Measurements from ENCODE around the gene CAGE1. TPM values are rescaled to one million over a fixed set of nuclear protein-coding genes. Genes with fewer than 3 reads are reported as not detected.

CAGE1 gene
- total RNA-seq, 1 experiment from 2014 or later, result 0.29 TPM

GRCh38 chr6:7404546-7404945, 15.0 kb upstream of the CAGE1 start:
- TF ChIP-seq CTCF (conservative IDR thresholded peaks at IDR 0.05; ENCODE audit: low read depth, low read length) (no peak), EZH2phosphoT487 (IDR thresholded peaks at IDR 0.05; ENCODE audit: borderline replicate concordance, low read length) (no peak)
- Histone ChIP-seq H3K9me2 (replicated peaks; ENCODE audit: low read length) (no peaks in the 10 kb centered on the region), H3K36me3 (ENCODE audit: low read depth, low read length) (peaks cover 52% of the 10 kb centered on the region), H3K9ac (ENCODE audit: low read length) (no peak overlapping the region), H3K79me2 (ENCODE audit: low read length) (no peaks in the 10 kb centered on the region), H3F3A (ENCODE audit: low read length, unreplicated experiment) (no peaks in the 10 kb centered on the region), H3K4me2 (ENCODE audit: low read length) (no peak overlapping the region), H3K4me3 (ENCODE audit: low read length) (no peak overlapping the region), H3K27ac (ENCODE audit: low read length) (no peak overlapping the region), H3K9me3 (ENCODE audit: low read length) (no peaks in the 10 kb centered on the region), H4K20me1 (ENCODE audit: low read length) (no peaks in the 10 kb centered on the region), H3K27me3 (ENCODE audit: low read length) (no peaks in the 10 kb centered on the region), H3K4me1 (ENCODE audit: insufficient read depth, low read length) (peaks cover 16% of the 10 kb centered on the region), H2AFZ (ENCODE audit: low read length) (no peak overlapping the region)
- ChIA-PET CTCF (interaction anchor here (0.7 kb wide), 1 partner anchor 129 kb away, joined by 3 read pairs; no protein-coding TSS in a partner anchor), POLR2A (ENCODE audit: unreplicated experiment) (no interaction called here)
- no peak for ATAC-seq
- intact Hi-C loops (cut with micrococcal nuclease), result loop anchor here (10.0 kb wide), 1 partner anchor 730 kb away; no protein-coding TSS in a partner anchor
- no TSS peak for BruUV-seq (replicated peaks)
- DNase-seq, result no peak

DNA sequence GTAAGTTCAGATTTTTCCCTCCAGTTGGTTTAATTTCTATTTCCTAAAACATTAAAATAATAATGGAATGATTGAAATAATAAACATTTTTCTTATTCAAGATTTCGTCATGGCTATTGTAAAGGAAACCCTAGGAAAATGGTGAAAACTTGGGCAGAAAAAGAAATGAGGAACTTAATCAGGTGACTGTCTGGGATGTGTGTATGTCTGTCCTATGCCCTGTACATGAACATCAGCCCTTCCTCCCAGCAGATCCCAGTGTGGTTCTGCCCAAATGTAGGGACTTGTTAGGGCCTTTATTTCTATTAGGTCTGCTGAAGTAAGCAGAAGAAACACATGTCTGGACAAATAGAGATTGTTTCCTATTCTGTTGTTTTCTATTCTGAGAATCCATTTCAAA, 13.2 kb upstream of the CAGE1 start:
- ATAC-seq (no peak), DNase-seq (no peak)
- no peaks in the 10 kb centered on the region for H3F3A ChIP-seq (ENCODE audit: low read length, unreplicated experiment)
- no peaks in the 10 kb centered on the region for H4K20me1 ChIP-seq (ENCODE audit: low read length)
- no peaks in the 10 kb centered on the region for H3K27me3 ChIP-seq (ENCODE audit: low read length)
- H2AFZ ChIP-seq (ENCODE audit: low read length), result no peak overlapping the region
- H3K4me1 ChIP-seq (ENCODE audit: insufficient read depth, low read length), result peaks cover 16% of the 10 kb centered on the region
- no TSS peak for BruUV-seq (replicated peaks)
- H3K27ac ChIP-seq (ENCODE audit: low read length), result no peak overlapping the region
- TF ChIP-seq EZH2 (IDR thresholded peaks at IDR 0.05; ENCODE audit: low read length, unreplicated experiment) (no peak), EZH2phosphoT487 (IDR thresholded peaks at IDR 0.05; ENCODE audit: borderline replicate concordance, low read length) (no peak), CTCF (conservative IDR thresholded peaks at IDR 0.05; ENCODE audit: low read depth, low read length) (no peak)
- no peak overlapping the region for H3K4me2 ChIP-seq (ENCODE audit: low read length)
- no peaks in the 10 kb centered on the region for H3K9me3 ChIP-seq (ENCODE audit: low read length)
- no peak overlapping the region for H3K9ac ChIP-seq (ENCODE audit: low read length)
- CTCF ChIA-PET, result no interaction called here
- H3K9me2 ChIP-seq (replicated peaks; ENCODE audit: low read length), result no peaks in the 10 kb centered on the region
- POLR2A ChIA-PET (ENCODE audit: unreplicated experiment), result no interaction called here
- no peaks in the 10 kb centered on the region for H3K79me2 ChIP-seq (ENCODE audit: low read length)
- intact Hi-C loops (cut with micrococcal nuclease), result loop anchor here (10.0 kb wide), 1 partner anchor 728 kb away; no protein-coding TSS in a partner anchor
- peaks cover 52% of the 10 kb centered on the region for H3K36me3 ChIP-seq (ENCODE audit: low read depth, low read length)
- H3K4me3 ChIP-seq (ENCODE audit: low read length), result no peak overlapping the region

DNA sequence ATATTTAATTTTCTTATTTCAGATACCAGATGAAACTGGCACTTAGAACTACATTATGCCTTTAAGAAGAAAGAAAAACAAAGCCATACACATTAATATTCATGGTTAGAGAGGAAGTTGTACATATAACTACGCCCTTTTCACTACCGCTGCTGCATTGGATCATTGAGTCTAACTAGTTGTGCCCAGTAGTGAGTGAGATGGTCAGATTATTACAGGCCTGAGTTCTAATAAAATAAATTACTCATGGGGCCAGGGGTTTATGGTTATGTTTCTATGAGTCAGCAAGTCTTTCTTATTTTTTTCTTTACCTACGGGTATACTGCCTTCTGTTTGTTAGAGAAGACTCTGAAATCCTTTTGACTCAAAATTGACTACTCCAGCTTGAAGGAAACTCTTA, 11.5 kb upstream of the CAGE1 start:
- TF ChIP-seq CTCF (conservative IDR thresholded peaks at IDR 0.05; ENCODE audit: low read depth, low read length) (no peak), EZH2phosphoT487 (IDR thresholded peaks at IDR 0.05; ENCODE audit: borderline replicate concordance, low read length) (no peak), EZH2 (IDR thresholded peaks at IDR 0.05; ENCODE audit: low read length, unreplicated experiment) (no peak)
- intact Hi-C loops (cut with micrococcal nuclease), result loop anchor here (10.0 kb wide), 1 partner anchor 726 kb away; no protein-coding TSS in a partner anchor
- CTCF ChIA-PET, result no interaction called here
- Histone ChIP-seq H3K9ac (ENCODE audit: low read length) (no peak overlapping the region), H3K79me2 (ENCODE audit: low read length) (no peaks in the 10 kb centered on the region), H3K4me3 (ENCODE audit: low read length) (no peak overlapping the region; the same call in 1 of the 2 replicates), H2AFZ (ENCODE audit: low read length) (no peak overlapping the region), H3K27ac (ENCODE audit: low read length) (peak overlapping the region; percentile 43), H3K27me3 (ENCODE audit: low read length) (no peaks in the 10 kb centered on the region), H3K4me2 (ENCODE audit: low read length) (peak overlapping the region; percentile 28), H3K4me1 (ENCODE audit: insufficient read depth, low read length) (peaks cover 16% of the 10 kb centered on the region), H3F3A (ENCODE audit: low read length, unreplicated experiment) (no peaks in the 10 kb centered on the region), H3K9me2 (replicated peaks; ENCODE audit: low read length) (no peaks in the 10 kb centered on the region), H3K36me3 (ENCODE audit: low read depth, low read length) (peaks cover 47% of the 10 kb centered on the region), H4K20me1 (ENCODE audit: low read length) (no peaks in the 10 kb centered on the region), H3K9me3 (ENCODE audit: low read length) (no peaks in the 10 kb centered on the region)
- DNase-seq, result peak; percentile 86
- peak; percentile 100 for ATAC-seq
- no TSS peak for BruUV-seq (replicated peaks)
- POLR2A ChIA-PET (ENCODE audit: unreplicated experiment), result no interaction called here
